Muscle layer of duodenum (tissue), 2 donors: Measurements from ENCODE around the gene HAND2.
A peak's percentile ranks its signal among the peaks of the same experiment; 100 is the strongest.

Source experiments
- H3K27ac ChIP-seq: one replicate; pipeline ENCODE4 v1.7.0; 2013; ENCODE audit warnings: mild to moderate bottlenecking, low read length
- H3K27me3 ChIP-seq: one replicate; pipeline ENCODE4 v1.7.0; 2013; ENCODE audit warnings: low read depth, mild to moderate bottlenecking, control low read depth, low read length
- H3K36me3 ChIP-seq, 2 donors: one replicate each; pipeline ENCODE4 v1.7.0; 2013; ENCODE audit warnings: low read length in 2 of 2, control low read depth in 1 of 2, mild to moderate bottlenecking in 1 of 2; ENCODE audit not compliant: insufficient read depth in 2 of 2, control insufficient read depth in 1 of 2
- H3K4me1 ChIP-seq, 2 donors: one replicate each; pipeline ENCODE4 v1.7.0; 2013; ENCODE audit warnings: low read length in 2 of 2, mild to moderate bottlenecking in 2 of 2, control low read depth in 1 of 2, moderate library complexity in 1 of 2; ENCODE audit not compliant: insufficient read depth in 2 of 2, control insufficient read depth in 1 of 2
- H3K4me3 ChIP-seq, 2 donors: one replicate each; pipeline ENCODE4 v1.7.0; 2013; ENCODE audit warnings: low read length in 2 of 2, low read depth in 1 of 2, mild to moderate bottlenecking in 1 of 2
- H3K9me3 ChIP-seq, 2 donors: one replicate each; pipeline ENCODE4 v1.7.0; 2013; ENCODE audit warnings: low read length in 2 of 2, control low read depth in 1 of 2, mild to moderate bottlenecking in 1 of 2; ENCODE audit not compliant: control insufficient read depth in 1 of 2
- donor health status: healthy.

Gene HAND2

GRCh38 chr4:173482330-173482931 lies 47.6 kb downstream of the HAND2 start:
- Histone ChIP-seq H3K9me3 (no peaks in the 10 kb centered on the region), H3K36me3 (no peaks in the 10 kb centered on the region), H3K4me3 (no peak overlapping the region), H3K27ac (no peak overlapping the region), H3K27me3 (no peaks in the 10 kb centered on the region), H3K4me1 (peaks cover 0 to 11% of the 10 kb centered on the region in 2 donors)

GRCh38 chr4:173478913-173479283 lies 51.1 kb downstream of the HAND2 start:
- no peak overlapping the region for H3K4me3 ChIP-seq
- no peaks in the 10 kb centered on the region for H3K4me1 ChIP-seq
- H3K27me3 ChIP-seq = no peaks in the 10 kb centered on the region
- no peaks in the 10 kb centered on the region for H3K36me3 ChIP-seq
- no peak overlapping the region for H3K27ac ChIP-seq
- no peaks in the 10 kb centered on the region for H3K9me3 ChIP-seq

DNA sequence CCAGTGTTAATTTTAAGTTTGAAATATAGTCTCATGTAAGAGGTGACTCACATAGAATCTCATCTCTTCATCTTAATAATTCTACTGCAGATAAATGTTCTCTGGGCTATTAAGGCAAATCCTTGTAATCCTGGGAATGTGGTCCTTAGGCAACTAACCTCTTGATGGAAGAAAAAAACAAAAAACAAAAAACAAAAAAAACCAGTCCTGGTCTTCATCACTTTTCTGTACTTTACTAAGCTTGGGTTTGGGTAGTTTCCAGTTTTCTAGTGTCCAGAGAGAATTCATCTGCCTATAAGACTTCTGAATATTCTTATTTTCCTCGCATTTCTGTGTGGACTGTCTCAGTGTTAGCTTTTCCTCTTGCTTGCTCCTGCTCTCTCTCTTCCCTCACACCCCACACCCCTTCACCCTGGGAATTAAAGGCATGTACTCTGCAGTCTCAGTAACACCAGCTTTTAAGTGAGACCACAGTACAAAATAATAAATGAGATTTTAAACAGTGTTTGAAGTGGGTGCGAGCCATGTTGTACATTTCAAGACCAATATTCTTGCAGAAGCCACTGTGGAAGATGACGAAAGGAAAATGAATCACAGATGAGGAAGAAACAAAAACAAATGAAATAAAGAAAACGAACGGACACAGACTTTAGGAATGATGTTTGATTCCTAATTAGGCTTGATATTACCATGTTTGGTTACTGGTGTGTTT lies 51.7 kb downstream of the HAND2 start:
- Histone ChIP-seq H3K36me3 (no peaks in the 10 kb centered on the region), H3K4me1 (no peaks in the 10 kb centered on the region), H3K27ac (peak overlapping the region; percentile 55), H3K27me3 (no peaks in the 10 kb centered on the region), H3K4me3 (peak overlapping the region in 1 of 2 donors; percentile 6), H3K9me3 (no peaks in the 10 kb centered on the region)

GRCh38 chr4:173477016-173477415 lies 53.0 kb downstream of the HAND2 start:
- H3K27ac ChIP-seq = no peak overlapping the region
- H3K9me3 ChIP-seq = no peaks in the 10 kb centered on the region
- H3K36me3 ChIP-seq = no peaks in the 10 kb centered on the region
- H3K27me3 ChIP-seq = no peaks in the 10 kb centered on the region
- no peak overlapping the region for H3K4me3 ChIP-seq
- no peaks in the 10 kb centered on the region for H3K4me1 ChIP-seq
